Adrenal gland (tissue), 5 donors: Measurements from ENCODE around the gene LPCAT1.

ENCODE experiments used
- POLR2A ChIP-seq, 2 donors: fragments of 450-650 bp; IDR thresholded peaks; one replicate each; pipeline ENCODE4 v1.6.1; 2017; ENCODE audit warnings: antibody characterized with exemption in 2 of 2, mild to moderate bottlenecking in 2 of 2, moderate library complexity in 1 of 2
- TF ChIP-seq, protein P1 (sequence below), 6 experiments: fragments of 450-650 bp in 4 of 6; fragments of 200-600 bp in 2 of 6; sonication (generic) in 1 of 6; IDR thresholded peaks; 1 replicate in 5 of 6; 2 replicates in 1 of 6; pipeline versions ENCODE4 v1.5.1 to v1.8.0; 2016 to 2021; ENCODE audit warnings: antibody characterized with exemption in 6 of 6, mild to moderate bottlenecking in 2 of 6, moderate library complexity in 1 of 6
- donor health status: DM: no; HTN: no; CAD: no.

DNA sequence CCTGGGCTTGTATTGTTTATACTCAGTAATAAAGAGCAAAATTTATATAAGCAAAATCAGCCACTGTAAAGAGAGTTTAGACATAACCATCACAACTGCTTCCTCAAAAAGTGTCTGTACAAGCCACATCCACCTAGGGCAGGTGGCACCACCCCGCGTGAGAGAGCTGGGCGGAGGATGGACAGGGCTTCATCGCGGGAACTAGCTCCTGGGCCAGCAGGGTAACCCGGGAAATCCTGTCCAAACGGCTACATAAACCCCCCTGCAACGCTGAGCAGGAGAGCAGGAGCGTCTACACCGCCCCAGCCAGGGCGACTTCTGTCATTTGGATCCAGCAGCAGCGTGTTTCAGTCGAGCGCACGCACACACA lies 79.8 kb downstream of the LPCAT1 start:
- TF ChIP-seq, protein P1, sequence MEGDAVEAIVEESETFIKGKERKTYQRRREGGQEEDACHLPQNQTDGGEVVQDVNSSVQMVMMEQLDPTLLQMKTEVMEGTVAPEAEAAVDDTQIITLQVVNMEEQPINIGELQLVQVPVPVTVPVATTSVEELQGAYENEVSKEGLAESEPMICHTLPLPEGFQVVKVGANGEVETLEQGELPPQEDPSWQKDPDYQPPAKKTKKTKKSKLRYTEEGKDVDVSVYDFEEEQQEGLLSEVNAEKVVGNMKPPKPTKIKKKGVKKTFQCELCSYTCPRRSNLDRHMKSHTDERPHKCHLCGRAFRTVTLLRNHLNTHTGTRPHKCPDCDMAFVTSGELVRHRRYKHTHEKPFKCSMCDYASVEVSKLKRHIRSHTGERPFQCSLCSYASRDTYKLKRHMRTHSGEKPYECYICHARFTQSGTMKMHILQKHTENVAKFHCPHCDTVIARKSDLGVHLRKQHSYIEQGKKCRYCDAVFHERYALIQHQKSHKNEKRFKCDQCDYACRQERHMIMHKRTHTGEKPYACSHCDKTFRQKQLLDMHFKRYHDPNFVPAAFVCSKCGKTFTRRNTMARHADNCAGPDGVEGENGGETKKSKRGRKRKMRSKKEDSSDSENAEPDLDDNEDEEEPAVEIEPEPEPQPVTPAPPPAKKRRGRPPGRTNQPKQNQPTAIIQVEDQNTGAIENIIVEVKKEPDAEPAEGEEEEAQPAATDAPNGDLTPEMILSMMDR (IDR thresholded peaks at IDR 0.05), result no peak
- TF ChIP-seq POLR2A (IDR thresholded peaks at IDR 0.05), result no peak
